ENCODE measurements around the gene UBXN7.
"Not testable (repeated sequence)": the region's sequence is repeated elsewhere in the genome, so short reads cannot be mapped to it uniquely, and the experiment has no call there.

UBXN7 gene

GRCh38 chr3:196414469-196414868, 17.8 kb downstream of the UBXN7 start:
- DNase-seq: no peak

- DNase-seq: no peak
Measured at GRCh38 chr3:196412704-196413103, 19.5 kb downstream of the UBXN7 start.

GRCh38 chr3:196409409-196409808, 22.8 kb downstream of the UBXN7 start:
- no peak for DNase-seq

- DNase-seq: no peak
Measured at GRCh38 chr3:196408565-196409300, 23.5 kb downstream of the UBXN7 start.

- no peak for DNase-seq
Measured at GRCh38 chr3:196406811-196407470, 25.3 kb downstream of the UBXN7 start.

GRCh38 chr3:196400331-196400730, 31.9 kb downstream of the UBXN7 start:
- no peak for DNase-seq

- DNase-seq: peak; percentile 32
Measured at GRCh38 chr3:196399485-196399945, 32.7 kb downstream of the UBXN7 start.

GRCh38 chr3:196398782-196399181, 33.4 kb downstream of the UBXN7 start:
- DNase-seq: no peak

- no peak for DNase-seq
Measured at GRCh38 chr3:196397941-196398340, 34.3 kb downstream of the UBXN7 start.

- no peak for DNase-seq
Measured at GRCh38 chr3:196390116-196390515, 42.1 kb downstream of the UBXN7 start.

- DNase-seq: no peak
Measured at GRCh38 chr3:196388956-196389355, 43.3 kb downstream of the UBXN7 start.

- DNase-seq: not testable (repeated sequence)
Measured at GRCh38 chr3:196387941-196388340, 44.3 kb downstream of the UBXN7 start.

GRCh38 chr3:196386797-196387196, 45.4 kb downstream of the UBXN7 start:
- DNase-seq: not testable (repeated sequence)

- not testable (repeated sequence) for DNase-seq
Measured at GRCh38 chr3:196386034-196386433, 46.2 kb downstream of the UBXN7 start.

GRCh38 chr3:196385446-196385845, 46.8 kb downstream of the UBXN7 start:
- DNase-seq: not testable (repeated sequence)

GRCh38 chr3:196378146-196378841, 53.9 kb downstream of the UBXN7 start:
- DNase-seq: no peak

GRCh38 chr3:196377321-196377720, 54.9 kb downstream of the UBXN7 start:
- no peak for DNase-seq

- DNase-seq: no peak
Measured at GRCh38 chr3:196365736-196366135, 66.5 kb downstream of the UBXN7 start.

GRCh38 chr3:196360586-196360985, 71.6 kb downstream of the UBXN7 start:
- no peak for DNase-seq

- DNase-seq: not testable (repeated sequence)
Measured at GRCh38 chr3:196358540-196358939, 73.7 kb downstream of the UBXN7 start.

- DNase-seq: no peak
Measured at GRCh38 chr3:196357905-196358304, 74.3 kb downstream of the UBXN7 start.

GRCh38 chr3:196356556-196356955, 75.7 kb downstream of the UBXN7 start:
- DNase-seq: no peak

GRCh38 chr3:196355668-196356067, 76.6 kb downstream of the UBXN7 start:
- DNase-seq: no peak

GRCh38 chr3:196354132-196354531, 78.1 kb downstream of the UBXN7 start:
- no peak for DNase-seq

Data from NCI-H2171 treated with DMSO at 0.1 percent for 48 hours (cell line).